Lung (tissue), 13 donors: ENCODE results near the gene C1orf185. TPM values are rescaled to one million over a fixed set of nuclear protein-coding genes. Genes with fewer than 3 reads are reported as not detected.

ENCODE experiments used
- ATAC-seq: fragments of 200-7000 bp; cut with Tn5 transposase; one replicate; pipeline ENCODE4 v1.9.1; 2020; ENCODE audit warnings: moderate number of reproducible peaks; ENCODE audit not compliant: insufficient read depth, low FRiP score
- DNase-seq, 3 donors: peaks; one replicate each; pipeline ENCODE4 v3.0.0-alpha.2; 2013 to 2017
- H3K27ac ChIP-seq, 2 donors: one replicate each; pipeline ENCODE4 v1.5.1; 2013; ENCODE audit warnings: mild to moderate bottlenecking in 2 of 2, moderate library complexity in 2 of 2, control low read depth in 1 of 2, inconsistent platforms in 1 of 2, low read depth in 1 of 2, low read length in 1 of 2
- H3K27me3 ChIP-seq, 3 donors: one replicate each; pipeline ENCODE4 v1.5.1; 2013; ENCODE audit warnings: low read length in 2 of 3; ENCODE audit not compliant: control insufficient read depth in 3 of 3, insufficient read depth in 3 of 3
- H3K36me3 ChIP-seq, 4 donors: one replicate each; pipeline ENCODE4 v1.5.1; 2013; ENCODE audit warnings: low read length in 4 of 4, mild to moderate bottlenecking in 1 of 4, moderate library complexity in 1 of 4; ENCODE audit not compliant: control insufficient read depth in 4 of 4, insufficient read depth in 4 of 4
- H3K4me1 ChIP-seq, 5 donors: one replicate each; pipeline ENCODE4 v1.5.1; 2013; ENCODE audit warnings: low read length in 5 of 5, mild to moderate bottlenecking in 2 of 5, moderate library complexity in 1 of 5; ENCODE audit not compliant: control insufficient read depth in 5 of 5, insufficient read depth in 5 of 5
- H3K4me3 ChIP-seq: one replicate; pipeline ENCODE4 v1.5.1; 2013; ENCODE audit warnings: mild to moderate bottlenecking, control low read depth, moderate library complexity
- H3K9ac ChIP-seq, 2 donors: one replicate each; pipeline ENCODE4 v1.5.1; 2013; ENCODE audit warnings: low read length in 2 of 2, control low read depth in 1 of 2; ENCODE audit not compliant: insufficient read depth in 1 of 2
- H3K9me3 ChIP-seq, 4 donors: one replicate each; pipeline ENCODE4 v1.5.1; 2013; ENCODE audit warnings: low read length in 3 of 4, mild to moderate bottlenecking in 1 of 4, moderate library complexity in 1 of 4; ENCODE audit not compliant: control insufficient read depth in 4 of 4, insufficient read depth in 3 of 4
- WGBS, 2 donors: extraction: QIAGEN DNeasy Blood & Tissue Kit; methylation state at CpG; one replicate each; pipeline ENCODE4 v1.1.7; 2013; 5-methylcytosine and 5-hydroxymethylcytosine counted together
- polyA plus RNA-seq, 2 donors: library from polyadenylated mRNA; stranded (reverse); fragments of 200-250 nt; gene quantifications; one replicate each; pipeline ENCODE4 v1.2.1, GENCODE V29; 2013
- small RNA-seq: library from RNA; depleted of rRNA; stranded (forward); fragments of <200 nt; gene quantifications from one replicate; pipeline ENCODE3, GENCODE V24; 2014; ENCODE audit warnings: low replicate concordance
- total RNA-seq, 2 donors: library from RNA; depleted of rRNA in 1 of 2; stranded (reverse); fragments of >200 nt in 1 of 2; gene quantifications; one replicate each; pipeline ENCODE4 v1.2.1, GENCODE V29; 2014 to 2021
- TF ChIP-seq, protein P1 (sequence below): IDR thresholded peaks from 2 replicates; pipeline ENCODE4 v1.5.1; 2012; ENCODE audit warnings: mild to moderate bottlenecking; ENCODE audit errors: control extremely low read depth, extremely low read depth
- donor health status: control.
- donor health status: control.
- donor health status: Bipolar disorder and iron deficiency.
- donor health status: healthy.
- donor health status: DM: yes; HTN: yes; CAD: no.

The C1orf185 gene
- total and polyA plus RNA-seq, 4 donors: not detected

DNA sequence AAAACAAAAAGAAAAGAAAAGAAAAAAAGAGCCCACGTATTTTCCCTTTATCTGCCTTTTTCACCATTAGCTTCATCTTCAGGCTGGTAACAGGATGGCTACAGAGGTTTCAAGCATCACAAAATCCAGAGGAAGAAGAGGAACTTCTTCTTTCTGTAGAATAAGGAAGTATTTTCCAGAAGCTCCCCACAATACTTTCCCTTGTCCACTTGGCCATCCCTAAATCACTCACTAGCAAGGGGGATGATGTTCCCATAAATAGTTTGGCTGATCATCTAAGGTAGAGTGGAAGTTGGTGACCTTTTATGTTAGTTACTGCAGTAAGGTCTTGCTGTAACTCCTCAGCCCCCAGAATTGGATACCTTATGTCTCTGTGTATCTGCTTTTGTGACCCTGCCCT is 88.9 kb downstream of the C1orf185 start:
- ATAC-seq (no peak), DNase-seq (no peak)
- Histone ChIP-seq H3K9ac (no peak overlapping the region), H3K36me3 (no peaks in the 10 kb centered on the region), H3K4me1 (peaks cover 0 to 4% (median 0%) of the 10 kb centered on the region in 5 donors), H3K9me3 (no peaks in the 10 kb centered on the region), H3K4me3 (no peak overlapping the region), H3K27me3 (no peaks in the 10 kb centered on the region), H3K27ac (no peak overlapping the region)
- 33 to 46% methylated on average over 1 of the region's 1 CpG for WGBS, 2 donors
- TF ChIP-seq, protein P1, sequence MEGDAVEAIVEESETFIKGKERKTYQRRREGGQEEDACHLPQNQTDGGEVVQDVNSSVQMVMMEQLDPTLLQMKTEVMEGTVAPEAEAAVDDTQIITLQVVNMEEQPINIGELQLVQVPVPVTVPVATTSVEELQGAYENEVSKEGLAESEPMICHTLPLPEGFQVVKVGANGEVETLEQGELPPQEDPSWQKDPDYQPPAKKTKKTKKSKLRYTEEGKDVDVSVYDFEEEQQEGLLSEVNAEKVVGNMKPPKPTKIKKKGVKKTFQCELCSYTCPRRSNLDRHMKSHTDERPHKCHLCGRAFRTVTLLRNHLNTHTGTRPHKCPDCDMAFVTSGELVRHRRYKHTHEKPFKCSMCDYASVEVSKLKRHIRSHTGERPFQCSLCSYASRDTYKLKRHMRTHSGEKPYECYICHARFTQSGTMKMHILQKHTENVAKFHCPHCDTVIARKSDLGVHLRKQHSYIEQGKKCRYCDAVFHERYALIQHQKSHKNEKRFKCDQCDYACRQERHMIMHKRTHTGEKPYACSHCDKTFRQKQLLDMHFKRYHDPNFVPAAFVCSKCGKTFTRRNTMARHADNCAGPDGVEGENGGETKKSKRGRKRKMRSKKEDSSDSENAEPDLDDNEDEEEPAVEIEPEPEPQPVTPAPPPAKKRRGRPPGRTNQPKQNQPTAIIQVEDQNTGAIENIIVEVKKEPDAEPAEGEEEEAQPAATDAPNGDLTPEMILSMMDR: no peak

GRCh38 chr1:51192213-51192843 is 90.3 kb downstream of the C1orf185 start:
- H3K9ac ChIP-seq: no peak overlapping the region
- H3K27me3 ChIP-seq: no peaks in the 10 kb centered on the region
- H3K4me3 ChIP-seq: no peak overlapping the region
- H3K4me1 ChIP-seq: peaks cover 0 to 4% (median 0%) of the 10 kb centered on the region in 5 donors
- WGBS, 2 donors: 25 to 40% methylated on average over 3 of the region's 3 CpGs
- H3K9me3 ChIP-seq: no peaks in the 10 kb centered on the region
- peak; percentile 59 for ATAC-seq
- H3K36me3 ChIP-seq: no peaks in the 10 kb centered on the region
- no peak overlapping the region for H3K27ac ChIP-seq
- peak; percentile 69 to 86 (median 83) for DNase-seq
- TF ChIP-seq, protein P1: peak; percentile 52

- Histone ChIP-seq H3K27me3 (no peaks in the 10 kb centered on the region), H3K4me3 (no peak overlapping the region), H3K9me3 (no peaks in the 10 kb centered on the region), H3K27ac (no peak overlapping the region), H3K36me3 (no peaks in the 10 kb centered on the region), H3K9ac (no peak overlapping the region), H3K4me1 (peaks cover 0 to 4% (median 0%) of the 10 kb centered on the region in 5 donors)
- DNase-seq (no peak), ATAC-seq (no peak)
- TF ChIP-seq, protein P1: no peak
Observed at GRCh38 chr1:51193564-51193963, 91.5 kb downstream of the C1orf185 start.

Small RNAs within 50 kb of the gene (small RNA-seq; reads per million reads assigned to genes)
- gene MIR4421 (not detected), gene MIR6500 (not detected), gene RF00019 (not detected)

Other genes starting within 250 kb of the C1orf185 start
- 10 to 100 TPM; 46.2 to 51.6 TPM for gene FAF1, start 142.0 kb upstream of the C1orf185 start, total RNA-seq
- gene FAF1, start 142.0 kb upstream of the C1orf185 start, polyA plus RNA-seq: 10 to 100 TPM; 27.2 to 27.9 TPM
- 1 to 10 TPM; 7.7 to 8.9 TPM for gene CDKN2C, start 132.0 kb upstream of the C1orf185 start, total RNA-seq
- 1 to 10 TPM; 5.7 to 7.4 TPM for gene CDKN2C, start 132.0 kb upstream of the C1orf185 start, polyA plus RNA-seq
- gene RNF11, start 134.0 kb downstream of the C1orf185 start, total RNA-seq: 100 to 1,000 TPM in 1 of 2 donors, 10 to 100 TPM in 1; 79.9 to 149 TPM
- gene RNF11, start 134.0 kb downstream of the C1orf185 start, polyA plus RNA-seq: 10 to 100 TPM; 36.6 to 62.8 TPM
- gene TTC39A, start 228.3 kb downstream of the C1orf185 start, total RNA-seq: 10 to 100 TPM; 16.6 to 46.8 TPM
- gene TTC39A, start 228.3 kb downstream of the C1orf185 start, polyA plus RNA-seq: 10 to 100 TPM; 24.5 to 32.6 TPM